ENCODE data around the gene GLRX5.

- TF ChIP-seq CTCF (IDR thresholded peaks at IDR 0.05) (no peak), POLR2A (IDR thresholded peaks at IDR 0.05) (no peak)
Measured at GRCh38 chr14:95549656-95550585, 15.1 kb downstream of the GLRX5 start.
